Endothelial cell (in vitro differentiated cells): ENCODE measurements around the gene ADAMTSL2. TPM values are rescaled to one million over a fixed set of nuclear protein-coding genes. Genes with fewer than 3 reads are reported as not detected.

Experiments used
- DNase-seq: peaks from one replicate; pipeline ENCODE4 v3.0.0; 2021; ENCODE audit warnings: low spot score
- H3K27ac Mint-ChIP-seq: one replicate; pipeline ENCODE4 v1.8.0; 2021; ENCODE audit warnings: mixed read lengths, inconsistent platforms; ENCODE audit not compliant: unreplicated experiment
- H3K27me3 Mint-ChIP-seq: one replicate; pipeline ENCODE4 v1.8.0; 2021; ENCODE audit warnings: mild to moderate bottlenecking, moderate library complexity, mixed read lengths, inconsistent platforms; ENCODE audit not compliant: unreplicated experiment
- H3K36me3 Mint-ChIP-seq: one replicate; pipeline ENCODE4 v1.8.0; 2021; ENCODE audit warnings: mild to moderate bottlenecking, low read depth, mixed read lengths, inconsistent platforms; ENCODE audit not compliant: unreplicated experiment
- H3K4me1 Mint-ChIP-seq: one replicate; pipeline ENCODE4 v1.8.0; 2021; ENCODE audit warnings: mild to moderate bottlenecking, mixed read lengths, inconsistent platforms; ENCODE audit not compliant: unreplicated experiment
- H3K4me3 Mint-ChIP-seq: one replicate; pipeline ENCODE4 v1.8.0; 2021; ENCODE audit warnings: mild to moderate bottlenecking, mixed read lengths, inconsistent platforms; ENCODE audit not compliant: unreplicated experiment
- H3K9me3 Mint-ChIP-seq: one replicate; pipeline ENCODE4 v1.8.0; 2021; ENCODE audit warnings: mixed read lengths, inconsistent platforms; ENCODE audit not compliant: unreplicated experiment
- CTCF ChIP-seq: fragments of 200-600 bp; sonication (generic); IDR thresholded peaks from one replicate; pipeline ENCODE4 v1.5.0; 2021; ENCODE audit warnings: antibody characterized with exemption; ENCODE audit not compliant: unreplicated experiment
- total RNA-seq: library from RNA; stranded (reverse); fragmentation: NEBNext Ultra II Directional; extraction: Animal tissue kit (Norgen Biotek cat#: 25700); gene quantifications from one replicate; pipeline ENCODE4 v1.2.1, GENCODE V29; 2021; ENCODE audit not compliant: unreplicated experiment

Gene ADAMTSL2
- total RNA-seq, 1 donor from 2014 or later = 5.9 TPM

- H3K9me3 Mint-ChIP-seq = no peaks in the 10 kb centered on the region
- peaks cover 6% of the 10 kb centered on the region for H3K27me3 Mint-ChIP-seq
- no peak overlapping the region for H3K4me3 Mint-ChIP-seq
- no peak overlapping the region for H3K27ac Mint-ChIP-seq
- no peak for DNase-seq
- TF ChIP-seq CTCF = no peak
- H3K4me1 Mint-ChIP-seq = peaks cover 13% of the 10 kb centered on the region
- H3K36me3 Mint-ChIP-seq = peaks cover 4% of the 10 kb centered on the region
Observed at GRCh38 chr9:133528001-133528875, 6.3 kb upstream of the ADAMTSL2 start.

GRCh38 chr9:133528876-133529241, 5.6 kb upstream of the ADAMTSL2 start:
- H3K4me1 Mint-ChIP-seq = peaks cover 13% of the 10 kb centered on the region

DNA sequence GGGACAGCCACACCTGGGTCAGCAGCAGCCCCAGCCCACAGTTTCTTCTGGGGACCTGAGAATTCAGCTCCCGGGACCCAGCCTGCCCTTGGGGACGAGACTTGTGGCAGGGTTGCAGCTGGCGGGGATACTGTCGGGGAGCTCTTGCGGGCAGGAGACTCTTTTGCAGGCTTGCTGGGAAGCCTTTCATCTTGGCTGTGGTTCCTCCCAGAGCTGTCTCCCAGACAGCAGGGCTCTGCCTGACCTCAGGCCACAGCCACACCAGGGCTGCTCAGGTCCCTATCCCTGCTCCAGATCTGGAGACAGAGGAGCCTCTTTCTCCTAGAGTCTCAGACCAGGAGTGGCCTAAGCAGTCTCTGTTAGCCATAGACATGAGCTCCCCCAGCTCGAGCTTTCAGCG, 5.0 kb upstream of the ADAMTSL2 start:
- DNase-seq = no peak
- no peak overlapping the region for H3K4me3 Mint-ChIP-seq
- peaks cover 8% of the 10 kb centered on the region for H3K27me3 Mint-ChIP-seq
- H3K4me1 Mint-ChIP-seq = peaks cover 13% of the 10 kb centered on the region
- peaks cover 4% of the 10 kb centered on the region for H3K36me3 Mint-ChIP-seq
- no peak for TF ChIP-seq CTCF
- H3K27ac Mint-ChIP-seq = no peak overlapping the region
- no peaks in the 10 kb centered on the region for H3K9me3 Mint-ChIP-seq

More at GRCh38 chr9:133528876-133529241, 5.6 kb upstream of the ADAMTSL2 start:
- Mint-ChIP-seq H3K4me3 (no peak overlapping the region), H3K9me3 (no peaks in the 10 kb centered on the region), H3K27me3 (peaks cover 6% of the 10 kb centered on the region), H3K36me3 (peaks cover 4% of the 10 kb centered on the region), H3K27ac (no peak overlapping the region)
- DNase-seq = no peak
- no peak for TF ChIP-seq CTCF

- Mint-ChIP-seq H3K36me3 (peaks cover 4% of the 10 kb centered on the region), H3K27me3 (peaks cover 8% of the 10 kb centered on the region), H3K27ac (no peak overlapping the region), H3K4me1 (peaks cover 13% of the 10 kb centered on the region), H3K4me3 (no peak overlapping the region), H3K9me3 (no peaks in the 10 kb centered on the region)
- no peak for DNase-seq
- TF ChIP-seq CTCF = no peak
Observed at GRCh38 chr9:133529874-133530273, 4.6 kb upstream of the ADAMTSL2 start.

- H3K4me1 Mint-ChIP-seq = peaks cover 11% of the 10 kb centered on the region
- no peaks in the 10 kb centered on the region for H3K9me3 Mint-ChIP-seq
- peaks cover 11% of the 10 kb centered on the region for H3K27me3 Mint-ChIP-seq
- TF ChIP-seq CTCF = no peak
- DNase-seq = no peak
- no peak overlapping the region for H3K27ac Mint-ChIP-seq
- no peak overlapping the region for H3K4me3 Mint-ChIP-seq
- H3K36me3 Mint-ChIP-seq = no peaks in the 10 kb centered on the region
Observed at GRCh38 chr9:133531293-133531692, 3.2 kb upstream of the ADAMTSL2 start.
